ENCODE data around the gene OSBPL8.

OSBPL8 gene

DNA sequence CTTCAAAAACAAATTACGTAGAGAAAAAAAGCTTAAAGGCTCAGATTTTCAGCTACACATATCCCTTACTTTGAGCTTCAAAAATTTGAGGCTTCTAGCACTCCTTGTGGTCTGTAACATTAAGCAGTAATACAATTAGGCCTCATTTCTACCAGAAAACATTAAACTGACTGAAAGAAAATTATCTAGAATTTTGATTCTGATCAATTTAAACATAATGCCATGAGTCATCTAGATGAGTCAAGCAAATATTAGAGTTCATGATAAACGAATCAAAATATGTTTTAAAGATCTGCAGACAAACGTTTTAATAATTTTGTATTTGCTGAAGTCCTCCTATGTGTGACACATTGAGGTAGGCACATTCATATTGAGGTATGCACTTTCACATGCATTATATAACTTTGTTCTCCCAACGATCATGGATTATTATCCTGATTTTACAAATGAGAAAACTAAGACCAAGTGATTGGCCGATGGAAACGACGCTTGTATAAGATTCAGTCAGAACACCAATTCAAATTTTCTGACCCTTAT, 4.3 kb downstream of the OSBPL8 start:
- DNase-seq = peak in 1 of 2 experiments; percentile 20

DNA sequence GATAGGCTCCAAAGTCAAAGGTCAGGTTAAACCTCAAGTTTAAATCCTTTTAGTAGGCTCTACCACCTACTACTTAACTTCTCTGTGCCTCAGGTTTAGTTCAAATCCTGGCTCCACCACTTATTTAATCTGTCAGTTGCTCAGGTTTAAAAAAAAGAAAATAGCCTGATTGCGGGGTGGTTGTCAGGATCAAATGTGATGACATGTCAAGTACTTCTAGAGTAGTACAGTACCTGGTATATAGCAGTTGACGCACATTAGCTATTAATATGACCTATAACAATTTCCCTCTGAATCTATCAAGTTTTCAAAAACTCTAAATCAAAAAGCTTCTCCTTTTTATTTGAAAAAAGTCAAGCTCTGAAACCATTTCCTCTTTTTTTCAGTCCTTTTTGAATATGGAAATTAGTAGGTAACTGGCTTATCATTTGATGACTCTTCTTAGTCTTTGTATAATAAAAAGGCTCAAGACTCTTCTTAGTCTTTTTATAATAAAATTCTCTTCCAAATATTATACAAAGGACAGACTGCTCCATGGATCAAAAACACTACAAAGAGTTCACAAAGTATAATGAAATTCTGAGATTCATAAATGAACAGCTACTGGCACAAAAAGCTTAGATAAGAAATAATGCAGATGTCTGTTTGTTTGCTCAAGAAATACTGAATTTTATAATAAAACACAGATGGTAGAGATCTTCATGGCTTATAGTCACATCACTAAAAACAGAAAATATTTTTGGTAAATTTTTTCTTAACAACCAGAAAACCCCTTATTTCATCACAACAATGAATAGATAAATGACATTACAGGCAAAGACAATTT, 5.0 kb downstream of the OSBPL8 start:
- peak; percentile 47 to 56 for DNase-seq

DNA sequence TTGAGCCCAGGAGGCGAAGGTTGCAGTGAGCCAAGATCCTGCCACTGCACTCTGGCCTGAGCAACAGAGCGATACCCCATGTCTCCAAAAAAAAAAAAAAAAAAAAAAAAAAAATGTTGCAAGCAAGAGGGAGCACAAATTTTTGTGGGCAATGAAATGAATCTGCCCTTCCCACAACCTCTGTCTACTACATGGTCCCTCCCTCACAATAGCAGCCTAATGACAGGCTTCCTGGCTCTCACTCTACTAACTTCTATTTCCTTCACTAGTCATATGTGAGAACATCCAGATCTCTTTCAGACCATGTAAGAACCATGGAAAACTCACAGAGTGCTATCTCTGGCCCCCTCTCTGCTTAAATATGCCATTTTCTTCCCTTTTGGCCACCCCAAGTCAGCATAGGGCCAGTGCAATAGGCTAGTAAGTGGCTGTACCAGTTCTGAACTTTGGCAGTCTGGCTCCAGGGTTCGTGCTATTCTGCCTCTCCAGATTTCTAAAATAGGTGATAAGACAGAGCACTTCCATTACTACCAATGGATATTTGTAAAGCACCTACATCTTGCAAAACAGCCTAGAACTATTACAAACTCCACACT, 7.1 kb downstream of the OSBPL8 start:
- no peak for DNase-seq

DNA sequence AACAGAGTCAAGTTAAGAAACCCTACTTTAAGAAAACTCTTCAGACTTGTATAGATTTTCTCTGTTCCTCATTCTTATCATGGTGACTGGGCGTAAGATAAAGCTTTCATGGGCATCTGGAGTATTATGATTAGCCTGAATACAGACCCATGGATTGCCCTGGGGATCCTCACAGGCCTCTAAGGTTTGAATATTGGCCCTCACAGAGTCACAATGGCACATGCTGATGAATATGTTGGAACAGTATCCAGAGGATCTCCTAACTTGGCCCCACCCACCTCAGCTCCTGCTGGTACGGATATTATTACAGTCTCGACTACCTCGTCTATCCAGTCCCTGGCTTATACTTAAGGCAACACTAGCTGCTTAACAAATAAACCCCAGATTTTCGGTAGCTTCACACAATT, 8.1 kb downstream of the OSBPL8 start:
- DNase-seq = no peak

DNA sequence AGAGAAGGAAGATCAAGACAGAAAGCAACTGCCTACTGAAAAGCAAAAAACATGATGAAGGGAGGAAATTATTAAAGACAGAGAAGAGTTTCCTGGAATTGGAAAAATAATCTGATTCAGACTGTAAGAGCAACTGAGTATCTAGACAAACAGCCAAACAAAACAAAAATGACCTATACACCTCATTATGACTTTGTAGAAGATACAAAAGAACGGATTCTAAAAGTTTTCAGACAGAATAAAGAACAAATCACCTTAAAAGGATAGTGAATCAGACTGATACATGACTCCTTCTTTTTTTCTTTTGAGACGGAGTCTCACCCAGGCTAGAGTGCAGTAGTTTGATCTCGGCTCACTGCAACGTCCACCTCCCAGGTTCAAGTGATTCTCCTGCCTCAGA, 10.4 kb downstream of the OSBPL8 start:
- no peak for DNase-seq

DNA sequence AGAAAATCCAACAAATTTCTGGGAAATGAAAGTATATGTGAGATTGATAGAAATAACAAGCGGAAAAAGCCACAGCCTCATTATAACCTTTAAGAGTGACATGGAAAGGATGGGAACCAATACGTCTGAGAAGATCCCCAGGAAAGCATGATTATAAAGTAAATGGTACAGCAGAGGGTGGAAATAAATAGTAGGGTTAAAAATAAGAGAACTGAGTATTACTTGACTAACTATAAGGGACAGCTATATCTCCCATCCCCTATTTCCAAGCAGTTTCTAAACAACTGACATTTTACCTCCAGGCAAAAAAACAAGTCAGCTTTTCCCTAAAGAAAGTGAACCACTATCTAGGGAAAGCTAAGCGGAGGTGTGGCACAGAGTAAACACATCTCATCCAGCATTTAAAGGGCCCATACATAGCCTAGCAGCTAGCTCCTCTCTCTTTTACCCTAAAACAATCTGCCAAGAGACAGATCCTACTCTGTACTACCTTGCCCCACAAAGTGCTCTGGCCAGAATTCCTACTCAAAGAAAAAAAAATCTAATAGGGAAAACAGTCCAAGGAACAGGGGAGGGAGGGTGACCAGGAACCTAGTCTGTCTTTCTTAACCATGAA, 11.2 kb downstream of the OSBPL8 start:
- DNase-seq = no peak

DNA sequence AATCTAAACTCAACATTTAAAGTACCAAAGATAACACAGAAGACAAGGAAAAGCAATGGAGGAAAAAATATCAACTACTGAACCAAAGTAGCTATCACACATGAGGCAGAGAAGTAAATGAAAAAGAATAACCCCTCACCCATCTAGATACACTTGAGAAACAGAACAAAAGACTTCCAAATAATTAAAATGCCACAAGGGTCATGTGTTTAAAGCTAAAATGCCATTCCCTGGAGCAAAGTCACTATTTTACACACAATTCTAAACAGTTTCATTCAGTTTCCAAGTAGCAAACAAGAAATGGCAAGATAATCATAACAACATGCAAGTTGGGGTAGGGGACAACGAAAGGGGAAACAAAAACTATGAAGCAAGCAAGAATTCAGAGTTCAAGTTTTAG, 12.0 kb downstream of the OSBPL8 start:
- DNase-seq = no peak

DNA sequence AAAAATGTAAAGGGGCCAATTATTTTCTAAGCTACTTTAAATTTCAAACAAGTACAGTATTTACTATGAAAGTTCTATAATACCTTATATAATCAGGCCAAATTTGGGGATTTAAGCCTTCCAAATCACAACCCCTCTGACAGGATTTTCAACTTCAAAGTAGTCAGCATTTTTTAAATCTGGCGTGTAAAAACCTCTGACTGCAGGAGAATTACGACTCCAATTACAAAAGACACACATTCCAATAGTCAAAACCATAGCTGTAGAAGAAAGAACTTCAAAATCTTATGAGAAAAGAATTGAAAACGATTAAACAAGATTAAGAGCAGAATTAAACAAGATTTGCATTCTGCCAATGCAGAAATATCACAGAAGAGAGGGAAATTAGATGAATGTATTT, 12.7 kb downstream of the OSBPL8 start:
- DNase-seq = no peak

DNA sequence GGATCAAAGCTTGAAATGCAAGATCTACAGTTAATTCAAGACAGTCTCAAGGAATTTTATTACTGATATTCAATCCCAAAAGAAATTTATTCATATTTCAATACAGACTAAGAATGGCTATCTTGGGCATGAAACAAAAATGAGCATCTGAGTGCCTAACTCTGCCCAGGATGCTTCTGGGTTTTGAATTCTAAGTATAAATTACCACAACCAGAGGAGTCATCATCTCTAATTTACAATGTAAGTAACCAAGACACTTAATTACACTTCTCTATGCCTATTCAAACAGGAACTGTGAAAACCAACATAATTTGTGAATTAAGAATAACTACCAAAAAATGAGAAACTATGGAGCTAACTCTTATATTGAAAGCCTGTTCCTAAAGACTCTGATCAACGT, 14.1 kb downstream of the OSBPL8 start:
- DNase-seq = no peak

DNA sequence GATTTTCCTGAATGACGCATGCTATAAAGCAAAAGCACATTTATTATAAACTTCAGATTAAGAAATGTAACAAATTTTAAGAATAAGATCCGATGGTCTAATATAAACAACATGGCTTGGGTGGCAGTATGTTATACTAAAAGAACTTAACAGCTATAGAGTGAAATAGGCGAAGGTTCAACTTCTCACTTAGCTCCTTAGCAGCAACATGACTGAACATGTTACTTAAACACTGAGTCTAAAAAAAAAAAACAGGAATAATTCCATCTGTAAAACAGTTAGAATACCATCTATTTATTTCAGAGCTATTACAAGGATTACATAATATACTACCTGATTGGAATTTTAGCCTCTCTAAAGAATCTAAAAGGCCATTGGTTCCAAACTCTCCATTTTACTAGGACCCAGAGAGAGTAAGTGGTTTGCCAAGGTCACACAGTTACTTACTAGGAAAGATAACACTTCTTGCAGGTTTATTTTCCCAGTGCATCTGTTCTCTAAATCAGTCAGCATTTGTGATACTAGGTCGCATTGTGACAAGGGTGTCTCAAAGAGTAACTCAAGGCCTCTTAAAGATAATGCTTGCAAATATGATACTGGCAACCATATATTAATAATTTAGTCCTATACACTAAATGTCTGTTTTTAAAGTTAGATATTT, 14.8 kb downstream of the OSBPL8 start:
- no peak for DNase-seq

DNA sequence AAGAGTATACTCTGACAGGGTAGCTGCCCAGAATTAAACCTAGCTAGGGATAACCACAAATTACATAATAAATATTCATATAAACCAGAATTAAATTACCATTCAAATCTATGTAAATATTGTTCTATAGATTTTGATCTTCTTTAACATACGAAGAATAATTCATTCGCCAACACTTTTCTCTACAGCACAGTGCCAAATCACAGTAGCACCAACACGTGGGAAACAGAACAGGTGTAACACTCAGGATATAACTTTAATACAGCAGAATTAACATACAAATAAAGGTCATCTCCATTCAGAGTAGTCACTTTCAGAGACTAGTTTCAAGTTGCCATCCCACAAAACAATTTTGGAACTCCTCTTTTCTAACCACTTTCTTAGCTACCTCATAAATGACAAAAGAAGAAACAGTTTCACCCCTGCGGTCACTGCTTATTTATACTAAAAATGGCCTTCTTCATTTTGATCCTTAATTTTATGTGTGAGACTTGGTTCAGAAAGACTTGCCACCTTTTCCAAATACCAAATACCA, 15.7 kb downstream of the OSBPL8 start:
- DNase-seq = no peak

DNA sequence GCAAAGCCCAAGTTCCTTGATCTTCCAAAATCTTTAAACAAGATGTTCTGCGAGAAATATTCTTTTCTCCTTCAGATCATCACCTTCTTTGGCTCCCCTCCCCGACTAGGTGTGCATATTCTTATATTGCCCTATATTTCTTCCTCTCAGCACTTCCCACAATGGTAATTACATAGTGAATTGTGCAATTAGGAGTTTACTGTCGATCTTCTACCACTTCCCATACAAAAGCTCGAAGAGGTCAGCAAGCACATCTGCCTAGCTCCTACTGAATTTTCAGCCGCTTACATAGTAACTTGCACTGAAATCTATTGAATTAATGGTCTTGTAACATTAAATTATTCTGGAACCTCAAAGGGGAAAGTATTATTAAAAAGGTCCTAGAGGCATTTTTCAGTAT, 16.7 kb downstream of the OSBPL8 start:
- no peak for DNase-seq

DNA sequence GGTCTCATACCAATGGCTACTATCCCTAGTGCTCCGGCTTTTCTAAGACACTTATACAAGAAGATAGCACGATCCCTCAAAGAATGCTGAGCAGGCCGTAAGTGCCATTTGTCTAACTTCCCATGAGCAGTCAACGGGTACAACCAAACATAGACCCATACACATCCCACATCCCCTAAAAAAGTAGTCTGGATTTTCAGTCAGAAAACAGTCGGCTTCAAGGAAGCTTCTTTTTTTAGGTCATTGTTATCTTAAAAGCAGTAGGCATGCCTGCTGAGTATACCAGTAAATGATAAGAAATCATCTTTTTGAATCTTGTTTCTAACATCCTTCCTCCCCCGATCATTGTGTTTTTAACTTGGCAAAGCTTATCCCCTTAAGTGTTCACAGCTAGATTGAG, 19.8 kb downstream of the OSBPL8 start:
- no peak for DNase-seq

DNA sequence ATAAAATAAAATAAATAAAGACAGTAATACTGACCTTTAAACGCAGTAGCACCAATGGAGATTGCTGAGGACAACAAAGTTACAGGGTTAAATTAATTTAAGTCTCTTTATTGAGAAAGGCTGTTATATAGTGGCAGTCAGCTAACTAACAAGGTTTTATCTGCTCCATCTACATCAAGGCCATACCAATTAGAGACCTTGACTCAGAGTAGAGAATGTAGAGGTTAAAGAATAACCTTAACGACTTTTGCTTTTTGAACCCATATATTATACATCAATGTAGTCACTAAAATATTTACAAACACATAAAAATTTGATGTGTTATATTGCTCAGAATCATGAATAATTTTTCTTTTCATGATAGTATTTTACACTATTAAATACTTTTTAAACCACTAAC, 21.6 kb downstream of the OSBPL8 start:
- no peak for DNase-seq

DNA sequence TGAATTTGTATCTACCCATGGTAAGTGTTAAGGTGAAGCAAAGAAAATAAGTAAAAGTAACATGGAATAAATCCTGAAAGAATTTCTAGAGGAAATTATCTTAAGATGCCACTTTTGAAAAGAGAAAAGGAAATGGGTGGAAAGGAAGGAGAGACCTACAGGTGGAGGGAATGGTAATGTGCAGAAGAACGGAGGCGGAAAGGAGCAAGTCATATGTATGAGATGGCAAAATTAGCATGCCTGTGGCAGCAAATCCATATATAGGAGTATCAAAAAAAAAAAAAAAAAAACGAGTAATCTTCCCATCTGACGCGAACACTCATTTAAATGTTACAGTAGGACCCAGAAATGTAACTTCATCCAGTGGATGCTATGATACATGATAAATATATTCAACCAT, 23.0 kb downstream of the OSBPL8 start:
- DNase-seq = no peak

DNA sequence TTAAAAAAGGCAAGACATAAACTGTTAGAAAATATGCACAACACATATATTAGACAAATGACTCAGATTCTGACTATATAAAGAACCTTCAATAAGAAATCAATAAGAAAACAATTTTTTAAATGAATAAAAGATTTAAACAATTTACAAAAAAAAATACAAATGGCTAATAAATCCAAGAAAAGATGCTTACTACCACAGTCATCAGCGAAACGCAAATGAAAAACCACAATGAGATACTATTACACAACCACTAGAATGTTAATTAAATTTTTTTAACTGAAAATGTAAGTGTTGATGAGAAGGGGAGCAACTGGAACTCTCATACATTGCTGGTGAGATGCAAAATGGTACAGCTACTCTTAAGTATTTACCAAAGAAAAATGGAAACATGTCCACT, 24.4 kb downstream of the OSBPL8 start:
- no peak for DNase-seq

DNA sequence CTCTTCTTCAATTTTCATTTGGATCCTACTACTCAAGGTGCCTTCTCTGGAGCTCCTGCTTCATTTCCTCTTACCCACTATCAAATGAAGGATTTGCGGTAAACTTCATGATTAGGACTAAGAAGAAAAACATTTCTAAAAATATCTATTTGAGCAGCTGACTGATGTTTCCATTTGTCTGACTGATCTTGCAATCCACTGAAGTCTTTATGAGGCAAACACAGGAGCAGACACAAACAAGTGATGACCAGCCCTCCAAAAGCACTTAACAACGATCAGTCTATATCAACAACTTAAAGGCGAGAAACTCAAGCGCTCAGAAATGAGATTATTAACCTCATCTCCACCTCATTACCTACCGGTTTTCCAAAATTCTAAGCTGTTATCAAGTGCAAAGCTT, 26.2 kb downstream of the OSBPL8 start:
- DNase-seq = no peak

DNA sequence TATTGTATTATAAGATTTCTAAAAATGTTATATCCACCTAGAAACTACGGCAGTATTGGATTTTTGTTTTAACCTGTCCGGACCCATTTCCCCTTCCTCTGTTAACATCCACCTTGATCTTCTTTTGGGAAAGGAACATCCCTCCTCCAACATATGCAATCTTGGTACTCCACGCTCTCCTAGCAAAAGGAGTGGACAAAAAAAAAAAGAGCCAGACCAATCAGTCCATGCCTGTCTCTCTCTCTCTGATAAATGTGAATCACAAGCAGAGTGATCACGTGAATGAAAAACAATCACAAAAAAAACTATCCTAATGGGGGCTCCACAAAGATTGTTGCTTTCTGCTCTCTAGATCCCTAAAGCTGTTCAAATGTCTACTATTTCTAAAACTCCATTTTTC, 27.1 kb downstream of the OSBPL8 start:
- DNase-seq = no peak

DNA sequence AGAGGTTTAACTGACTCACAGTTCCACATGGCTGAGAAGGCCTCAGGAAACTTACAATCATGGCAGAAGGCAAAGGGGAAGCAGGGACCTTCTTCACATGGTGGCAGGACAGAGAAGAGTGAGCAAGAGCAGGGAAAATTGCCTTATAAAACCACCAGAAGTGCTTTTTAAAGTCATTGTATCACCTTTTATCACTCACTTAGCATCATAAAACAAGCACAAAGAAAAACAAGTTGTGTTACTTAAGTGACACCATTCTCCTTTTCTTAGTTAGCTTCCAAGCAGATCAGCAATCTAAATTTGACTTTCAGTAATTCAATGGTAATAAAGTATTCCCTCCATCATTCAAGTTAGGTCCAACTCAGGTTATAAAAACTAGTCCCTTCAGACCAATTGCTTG, 28.5 kb downstream of the OSBPL8 start:
- DNase-seq = no peak

DNA sequence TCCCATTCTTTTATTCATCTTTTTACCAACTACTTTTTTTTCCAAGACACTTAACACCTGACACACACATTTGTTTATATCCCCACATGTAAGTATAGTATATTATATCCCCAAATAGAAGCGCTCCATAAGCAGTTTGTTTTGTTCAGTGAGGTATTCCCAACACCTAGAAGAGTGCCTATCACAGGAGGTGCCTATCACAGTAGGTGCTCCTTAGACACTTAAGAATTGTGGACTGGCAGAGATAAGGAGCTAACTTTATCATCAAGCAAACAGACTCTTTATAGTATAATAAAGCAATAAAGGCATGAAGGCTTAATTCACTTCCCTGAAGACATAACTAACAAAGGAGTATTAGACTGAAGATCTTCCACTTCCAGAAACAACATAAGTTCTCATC, 29.1 kb downstream of the OSBPL8 start:
- DNase-seq = no peak

DNA sequence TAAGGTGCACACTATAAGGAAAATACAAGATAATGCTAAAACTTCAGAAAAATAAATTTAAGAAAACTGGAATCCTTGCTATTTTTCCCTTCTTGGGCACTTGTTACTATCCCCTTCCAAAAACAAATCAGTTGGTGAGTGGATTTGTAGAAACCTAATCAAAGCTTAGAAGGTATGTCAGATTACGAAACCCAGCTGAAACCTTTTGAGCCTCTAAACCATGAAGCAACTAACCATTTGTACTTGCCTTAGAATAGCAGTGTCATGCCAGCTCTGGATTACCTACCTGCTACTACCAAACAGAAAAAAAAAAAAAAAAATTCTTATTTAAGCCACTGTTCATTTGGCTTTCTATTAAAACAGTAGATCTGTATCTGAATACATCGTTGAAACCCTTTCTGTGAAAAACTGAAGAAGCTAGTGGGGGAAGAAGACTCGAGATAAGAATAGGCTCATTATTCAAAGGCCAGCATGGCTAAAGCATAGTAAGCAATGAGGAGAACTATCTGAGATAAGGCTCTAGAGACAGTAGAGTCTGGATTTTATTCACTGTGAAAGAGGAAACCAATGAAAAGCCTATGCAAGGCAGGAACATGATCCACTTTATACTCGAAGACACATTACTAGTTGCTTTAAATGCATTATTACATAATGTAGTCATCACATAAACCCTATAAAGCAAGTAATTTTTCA, 30.2 kb downstream of the OSBPL8 start:
- DNase-seq = no peak

DNA sequence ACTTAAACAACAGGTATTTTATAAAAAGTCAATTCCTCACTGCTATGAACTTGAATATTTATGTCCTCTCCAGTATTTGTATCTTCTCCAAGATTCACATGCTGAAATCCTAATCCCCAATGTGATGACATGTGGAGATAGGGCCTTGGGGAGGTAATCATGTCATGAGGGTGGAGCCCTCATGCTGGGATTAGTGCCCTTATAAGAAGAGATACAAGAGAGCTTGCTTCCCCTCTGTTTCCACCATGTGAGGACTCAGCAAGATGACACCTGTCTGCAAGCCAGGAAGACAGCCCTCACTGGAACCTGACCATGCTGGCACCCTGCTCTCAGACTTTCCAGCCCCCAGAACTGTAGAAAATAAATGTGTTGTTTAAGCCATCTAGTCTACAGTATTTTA, 36.2 kb downstream of the OSBPL8 start:
- DNase-seq = no peak

DNA sequence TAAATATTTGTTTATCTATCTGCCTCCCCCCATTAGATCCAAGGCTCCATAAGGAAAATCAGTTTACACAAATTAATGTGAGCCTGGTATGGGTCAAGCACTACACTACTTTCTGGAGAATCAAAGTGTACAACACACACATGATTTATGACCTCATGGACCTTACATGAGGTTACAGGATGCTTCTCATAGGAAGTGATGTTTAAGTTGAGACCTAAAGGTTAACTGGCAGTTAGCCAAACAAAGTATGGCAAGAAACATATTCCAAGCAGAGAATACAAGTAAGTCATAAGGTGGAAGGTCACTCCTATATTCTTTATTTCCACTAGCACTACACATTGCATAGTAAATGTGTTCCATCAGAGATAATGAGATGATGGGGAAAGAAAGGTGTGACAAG, 39.2 kb downstream of the OSBPL8 start:
- DNase-seq = no peak
